Colonic mucosa (tissue), 4 donors: ENCODE data around the gene ZNF653. TPM values are rescaled to one million over a fixed set of nuclear protein-coding genes. Genes with fewer than 3 reads are reported as not detected.

Experiments
- DNase-seq: peaks from one replicate; pipeline ENCODE4 v3.0.0-alpha.2; 2020
- H3K27ac ChIP-seq: fragments of 200-600 bp; one replicate; pipeline ENCODE4 v1.8.0; 2021
- H3K27me3 ChIP-seq: fragments of 200-600 bp; one replicate; pipeline ENCODE4 v1.8.0; 2021
- H3K36me3 ChIP-seq: fragments of 200-600 bp; one replicate; pipeline ENCODE4 v1.8.0; 2021
- H3K4me1 ChIP-seq: fragments of 200-600 bp; one replicate; pipeline ENCODE4 v1.8.0; 2021; ENCODE audit warnings: mild to moderate bottlenecking
- H3K4me3 ChIP-seq: fragments of 200-600 bp; one replicate; pipeline ENCODE4 v1.8.0; 2021
- H3K9ac ChIP-seq, 2 donors: one replicate each; pipeline ENCODE4 v1.7.0; 2013; ENCODE audit warnings: control low read depth in 2 of 2, low read depth in 2 of 2, low read length in 2 of 2
- H3K9me3 ChIP-seq: fragments of 200-600 bp; one replicate; pipeline ENCODE4 v1.8.0; 2021
- CTCF ChIP-seq: fragments of 200-600 bp; IDR thresholded peaks from one replicate; pipeline ENCODE4 v1.8.0; 2022; ENCODE audit warnings: antibody characterized with exemption, mild to moderate bottlenecking
- intact Hi-C: fragments of 100-400 bp; cut with DNase I; formaldehyde crosslinking; loops from one replicate; pipeline ENCODE4 v1.14.1; 2022
- total RNA-seq, 2 donors: library from RNA; stranded (reverse); fragmentation: NEBNext Ultra II Directional in 1 of 2; extraction: Animal tissue kit (Norgen Biotek cat#: 25700) in 1 of 2; gene quantifications; one replicate each; pipeline ENCODE4 v1.2.1, GENCODE V29; 2021
- donor health status: healthy.
- donor health status: DM: no; HTN: no; CAD: no.
- donor health status: DM: no; HTN: no; CAD: no.

ZNF653 gene
- total RNA-seq, 2 donors from 2014 or later = 10.6 to 14.2 TPM

DNA sequence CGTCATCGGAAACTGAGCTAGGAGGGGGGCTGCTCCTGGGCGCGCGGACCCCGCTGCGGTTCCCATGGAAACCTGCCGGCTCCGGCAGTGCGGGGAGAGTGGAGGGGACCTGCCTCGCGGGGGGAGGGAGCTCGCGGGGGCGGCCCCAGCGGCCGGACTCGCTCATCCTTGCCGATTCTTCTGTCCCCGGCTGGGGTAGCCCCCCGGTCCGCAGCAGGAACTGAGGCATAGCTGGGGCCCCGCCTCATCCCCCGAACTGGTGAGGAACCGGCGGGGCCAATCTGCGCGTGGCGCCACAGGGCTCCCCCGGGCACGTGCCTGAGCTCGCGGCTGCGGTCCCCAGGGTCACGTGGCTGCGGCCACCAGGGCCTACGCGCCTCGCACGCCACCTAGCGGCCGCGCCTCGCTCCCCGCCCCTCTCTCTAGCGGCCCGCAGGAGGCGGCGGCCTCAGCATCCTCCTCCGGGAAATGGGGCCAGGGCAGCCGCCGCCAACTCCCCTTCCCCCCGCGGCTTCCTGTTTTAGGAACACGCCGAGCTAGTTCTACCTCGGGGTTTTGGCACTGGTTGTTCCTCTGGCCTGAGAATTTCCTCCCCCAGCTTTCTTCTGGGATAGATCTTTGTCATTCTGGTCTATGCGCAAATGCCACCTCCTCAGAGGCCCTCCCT is 23.1 kb downstream of the ZNF653 start:
- H3K9me3 ChIP-seq = no peaks in the 10 kb centered on the region
- no peak overlapping the region for H3K27ac ChIP-seq
- H3K9ac ChIP-seq = no peak overlapping the region
- peak overlapping the region; percentile 22 for H3K4me3 ChIP-seq
- peaks cover 39% of the 10 kb centered on the region for H3K27me3 ChIP-seq
- DNase-seq = peak; percentile 81
- H3K4me1 ChIP-seq = peaks cover 15% of the 10 kb centered on the region
- intact Hi-C loops = no loop called here
- no peaks in the 10 kb centered on the region for H3K36me3 ChIP-seq
- TF ChIP-seq CTCF = peak; percentile 96

DNA sequence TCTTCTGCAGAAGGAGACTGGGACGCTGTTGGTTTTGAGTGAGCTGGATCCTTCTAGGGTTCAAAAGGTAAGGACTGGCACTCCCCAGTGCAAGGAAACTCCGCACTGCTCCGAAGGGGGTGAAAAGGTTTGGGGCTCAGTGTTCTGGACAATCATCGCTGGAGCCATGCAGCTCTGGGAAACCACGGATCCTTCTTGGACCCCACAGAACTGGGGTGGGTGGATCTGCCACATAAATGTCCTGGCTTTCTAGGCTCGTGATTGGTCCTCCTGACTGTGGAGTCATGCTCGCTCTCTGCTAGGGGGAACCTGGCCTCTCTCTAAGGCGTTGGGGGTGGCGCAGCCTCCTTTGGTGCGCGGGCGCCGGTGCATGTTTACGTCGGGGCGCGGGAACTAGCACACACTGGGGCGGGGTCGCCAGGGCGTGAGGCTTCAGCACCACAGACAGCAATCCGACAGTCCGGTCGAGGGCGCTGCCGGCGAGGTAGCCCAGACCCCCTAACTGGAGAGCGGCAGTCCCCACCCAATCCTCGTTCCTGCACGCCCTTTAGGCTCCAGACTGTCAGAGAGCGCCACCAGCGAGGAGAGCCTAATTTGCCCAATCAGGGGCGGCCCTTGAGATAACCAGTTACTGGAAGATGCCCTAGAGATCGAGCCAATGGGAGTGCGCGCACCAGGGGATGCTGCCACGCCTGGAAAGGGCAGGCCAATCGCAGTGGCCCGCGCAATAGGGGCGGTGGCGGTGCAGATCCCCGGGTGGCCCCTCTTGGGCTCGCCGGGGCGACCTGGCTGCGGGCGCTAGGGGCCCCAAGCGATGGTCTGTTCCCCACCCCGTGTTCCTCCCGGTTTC is 23.9 kb downstream of the ZNF653 start:
- H3K4me1 ChIP-seq = peaks cover 15% of the 10 kb centered on the region
- DNase-seq = peak; percentile 51
- no peaks in the 10 kb centered on the region for H3K9me3 ChIP-seq
- no peak overlapping the region for H3K27ac ChIP-seq
- peaks cover 39% of the 10 kb centered on the region for H3K27me3 ChIP-seq
- H3K36me3 ChIP-seq = no peaks in the 10 kb centered on the region
- no peak overlapping the region for H3K9ac ChIP-seq
- intact Hi-C loops = no loop called here
- no peak for TF ChIP-seq CTCF
- H3K4me3 ChIP-seq = peak overlapping the region; percentile 22

DNA sequence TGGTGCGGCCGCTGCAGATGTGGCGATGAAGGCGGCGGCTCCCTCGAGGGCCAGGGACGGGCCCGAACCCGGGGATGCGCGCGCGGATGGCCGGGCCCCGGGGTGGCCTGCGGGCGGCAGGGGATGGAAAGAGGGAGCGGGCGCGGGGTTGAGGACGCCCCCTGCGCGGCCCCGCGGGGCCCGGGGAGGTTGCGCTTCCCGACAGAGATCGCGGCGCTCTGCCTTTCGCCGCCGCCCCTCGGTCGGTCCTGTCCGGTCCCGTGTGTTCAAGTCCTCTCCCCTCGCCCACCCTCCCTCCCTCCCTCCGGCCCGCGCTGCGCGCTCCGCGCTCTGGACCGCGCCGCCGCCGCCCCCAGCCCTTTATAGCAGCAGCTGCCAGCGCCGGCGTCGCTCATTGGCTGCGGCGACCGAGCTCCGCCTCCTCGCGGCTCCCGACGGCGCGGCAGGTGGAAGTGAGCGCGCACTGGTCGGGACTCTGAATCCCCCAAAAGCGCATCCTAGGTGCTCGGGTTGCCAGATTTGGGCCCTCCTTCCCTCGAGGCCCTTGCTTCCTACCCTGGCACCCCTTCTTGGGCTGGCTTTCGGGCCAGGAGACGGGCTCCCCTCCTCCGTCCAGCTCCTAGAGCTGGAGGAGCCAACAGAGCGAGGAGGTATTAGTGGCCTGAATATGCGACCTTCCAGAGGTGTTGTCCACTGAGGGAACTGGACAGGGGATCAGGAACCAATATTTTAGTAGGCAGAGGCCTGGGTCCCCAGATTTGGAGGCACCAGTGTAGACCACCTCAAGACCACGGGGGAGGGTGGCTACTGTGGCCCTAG is 24.7 kb downstream of the ZNF653 start, which contains the start of gene ELAVL3:
ELAVL3 (minus strand) TSS at position 332 of the 819 bp plus-strand sequence. CDS start 438 bp downstream, outside the sequence.
- H3K4me1 ChIP-seq = peaks cover 15% of the 10 kb centered on the region
- intact Hi-C loops = no loop called here
- no peaks in the 10 kb centered on the region for H3K36me3 ChIP-seq
- no peak within 1 kb of the TSS for H3K27ac ChIP-seq
- no peak for DNase-seq
- TF ChIP-seq CTCF = no peak
- H3K4me3 ChIP-seq = no peak within 1 kb of the TSS
- H3K9me3 ChIP-seq = no peaks in the 10 kb centered on the region
- peaks cover 39% of the 10 kb centered on the region for H3K27me3 ChIP-seq
- H3K9ac ChIP-seq = no peak within 1 kb of the TSS

- Histone ChIP-seq H3K9ac (no peak overlapping the region), H3K9me3 (no peaks in the 10 kb centered on the region), H3K27ac (no peak overlapping the region), H3K4me3 (no peak overlapping the region), H3K36me3 (no peaks in the 10 kb centered on the region), H3K27me3 (peaks cover 39% of the 10 kb centered on the region), H3K4me1 (peaks cover 15% of the 10 kb centered on the region)
- no peak for TF ChIP-seq CTCF
- intact Hi-C loops = no loop called here
- DNase-seq = no peak
Measured at GRCh38 chr19:11479898-11480714, 25.5 kb downstream of the ZNF653 start.
